GM21360 (cell line): Measurements from ENCODE around the gene OSBPL10.

Experiments
- ATAC-seq: cut with Tn5 transposase; IDR thresholded peaks from one replicate; pipeline ENCODE4 v1.9.1; 2021; ENCODE audit warnings: mild to moderate bottlenecking, moderate library complexity; ENCODE audit not compliant: unreplicated experiment

OSBPL10 gene

DNA sequence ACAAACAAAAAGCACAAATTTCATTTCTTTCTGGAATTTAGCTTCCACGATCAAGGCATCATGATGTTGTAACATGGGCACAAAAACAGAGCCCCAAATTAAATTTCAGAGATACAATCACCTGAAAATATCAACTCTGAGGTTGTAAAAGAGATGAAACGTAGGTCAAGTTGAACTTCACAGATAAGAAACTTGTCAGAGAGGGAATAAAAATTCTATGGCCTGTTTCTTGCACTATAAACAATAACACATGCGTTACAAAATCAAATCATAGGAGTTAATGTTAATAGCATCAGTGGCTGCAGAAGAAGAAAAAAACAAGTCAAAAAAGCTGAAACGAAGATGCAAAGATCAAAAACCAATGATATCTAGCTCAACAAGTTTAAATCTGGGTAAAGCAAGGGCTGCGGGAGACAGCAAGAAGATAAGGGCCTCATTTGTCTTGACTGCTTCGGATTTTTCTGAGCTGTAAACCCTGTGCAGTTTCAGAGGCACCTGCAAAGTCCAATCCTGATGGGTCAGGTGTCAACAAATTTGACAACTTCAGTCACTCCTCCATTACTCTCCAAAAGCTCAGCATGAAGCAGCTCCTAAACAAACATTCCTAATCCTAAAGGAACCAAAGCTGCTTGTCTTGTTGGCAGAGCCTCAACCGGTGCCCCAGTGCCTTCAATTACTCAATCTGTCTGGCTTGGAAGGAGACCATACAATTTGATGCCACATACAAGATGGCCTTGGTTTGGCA is 228.6 kb downstream of the OSBPL10 start:
- no peak for ATAC-seq

DNA sequence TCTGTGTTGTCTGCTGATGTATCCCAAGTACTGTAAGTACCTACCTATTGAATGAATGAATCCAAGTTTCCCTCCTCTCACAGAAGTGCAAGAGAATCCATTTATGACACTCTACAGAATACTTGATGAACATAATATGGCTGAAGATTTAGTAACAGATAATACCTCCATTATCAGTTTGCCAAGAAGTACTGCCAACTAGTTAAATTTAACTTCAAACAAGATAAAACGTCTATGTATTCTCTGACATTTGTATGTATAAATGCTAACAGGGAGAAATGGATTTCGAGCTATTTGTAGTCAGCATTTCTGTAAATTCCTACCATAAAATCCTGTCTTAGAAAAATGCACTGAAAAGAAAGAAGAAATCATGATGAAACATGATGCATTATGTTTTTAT is 230.7 kb downstream of the OSBPL10 start:
- no peak for ATAC-seq

DNA sequence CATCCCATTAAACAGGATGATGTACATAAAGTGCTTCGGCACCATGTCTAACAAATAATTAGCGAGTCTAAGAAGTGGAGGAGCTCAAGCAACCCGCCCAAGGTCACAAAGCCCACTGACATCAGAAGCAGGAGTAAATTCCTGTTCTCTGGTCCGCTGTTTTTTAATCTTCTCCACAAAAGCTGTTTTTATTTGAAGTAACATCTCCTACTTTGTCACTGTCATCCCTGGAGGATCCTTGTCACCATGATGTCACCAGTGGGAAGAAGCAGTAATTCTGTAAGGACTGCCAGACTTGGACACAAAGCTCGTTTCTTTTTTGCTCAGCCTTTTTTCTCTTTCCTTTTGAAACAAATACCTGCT is 232.1 kb downstream of the OSBPL10 start:
- no peak for ATAC-seq

DNA sequence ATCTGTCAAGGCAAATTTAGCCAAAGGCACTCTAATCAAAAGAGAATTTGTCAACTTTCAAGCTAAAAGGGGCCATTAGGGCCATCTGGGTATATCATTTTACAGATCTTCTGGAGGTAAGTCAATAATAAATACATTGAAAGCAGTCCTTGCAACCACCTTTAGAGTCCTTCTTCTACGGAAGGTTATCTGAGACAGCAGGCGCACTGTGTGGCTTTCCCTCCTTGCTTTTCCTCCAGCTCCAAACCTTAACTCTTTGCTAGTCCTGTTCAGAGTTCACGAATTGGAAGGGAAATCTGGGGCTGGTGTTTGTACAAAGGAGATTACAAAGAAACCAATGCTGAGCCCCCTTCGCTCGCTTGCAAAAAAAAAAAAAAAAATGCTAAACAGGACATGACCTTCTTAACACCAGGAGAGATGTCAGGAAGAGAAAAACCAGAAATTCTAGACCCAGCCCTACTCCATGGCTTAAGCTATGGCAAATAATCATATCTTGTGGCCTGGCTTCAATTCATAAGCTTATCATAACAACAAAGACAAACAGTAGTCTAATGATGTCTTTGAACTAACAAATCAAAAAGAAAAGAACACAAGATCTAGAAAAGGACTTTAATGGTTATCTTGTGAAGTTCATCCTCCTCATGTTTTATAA is 232.7 kb downstream of the OSBPL10 start:
- no peak for ATAC-seq

DNA sequence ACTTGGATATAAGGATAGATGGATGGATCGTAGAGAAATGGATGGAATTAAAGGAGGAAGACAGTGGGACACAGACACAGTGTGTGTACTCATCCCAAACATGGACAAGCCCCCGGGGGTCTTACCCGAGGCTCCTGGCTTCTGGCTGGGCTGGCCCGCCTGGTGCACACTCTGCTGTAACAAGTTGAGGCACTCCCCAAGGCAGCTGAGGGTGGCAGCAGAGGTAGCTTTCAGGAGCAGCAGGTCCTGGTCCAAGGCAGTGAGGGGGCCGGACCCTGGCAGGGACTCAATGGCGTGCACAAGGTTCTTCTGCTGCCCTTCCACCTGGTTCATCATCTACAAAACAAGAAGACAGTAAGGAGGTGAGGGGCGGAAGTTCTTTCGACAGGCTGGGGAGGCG is 233.3 kb downstream of the OSBPL10 start:
- ATAC-seq: no peak

DNA sequence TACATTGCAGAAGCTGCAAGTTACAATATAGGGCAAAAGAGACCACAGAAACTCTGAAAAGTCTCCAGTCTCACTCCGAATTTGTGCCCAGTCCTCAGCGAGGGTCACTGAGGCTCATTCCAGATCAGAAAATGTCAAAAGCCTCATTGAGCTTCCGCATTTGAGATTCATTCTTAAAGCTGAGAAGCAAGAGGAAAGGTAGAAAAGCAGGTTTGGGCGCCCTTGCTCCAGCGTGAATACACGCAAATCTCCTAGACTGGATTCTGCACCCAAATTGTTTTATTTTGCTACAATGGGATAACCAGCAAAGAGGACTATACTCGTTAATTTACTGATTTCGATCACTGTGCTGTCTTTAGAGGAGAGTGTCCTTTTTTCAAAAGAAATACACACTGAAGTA is 236.1 kb downstream of the OSBPL10 start:
- ATAC-seq: no peak

DNA sequence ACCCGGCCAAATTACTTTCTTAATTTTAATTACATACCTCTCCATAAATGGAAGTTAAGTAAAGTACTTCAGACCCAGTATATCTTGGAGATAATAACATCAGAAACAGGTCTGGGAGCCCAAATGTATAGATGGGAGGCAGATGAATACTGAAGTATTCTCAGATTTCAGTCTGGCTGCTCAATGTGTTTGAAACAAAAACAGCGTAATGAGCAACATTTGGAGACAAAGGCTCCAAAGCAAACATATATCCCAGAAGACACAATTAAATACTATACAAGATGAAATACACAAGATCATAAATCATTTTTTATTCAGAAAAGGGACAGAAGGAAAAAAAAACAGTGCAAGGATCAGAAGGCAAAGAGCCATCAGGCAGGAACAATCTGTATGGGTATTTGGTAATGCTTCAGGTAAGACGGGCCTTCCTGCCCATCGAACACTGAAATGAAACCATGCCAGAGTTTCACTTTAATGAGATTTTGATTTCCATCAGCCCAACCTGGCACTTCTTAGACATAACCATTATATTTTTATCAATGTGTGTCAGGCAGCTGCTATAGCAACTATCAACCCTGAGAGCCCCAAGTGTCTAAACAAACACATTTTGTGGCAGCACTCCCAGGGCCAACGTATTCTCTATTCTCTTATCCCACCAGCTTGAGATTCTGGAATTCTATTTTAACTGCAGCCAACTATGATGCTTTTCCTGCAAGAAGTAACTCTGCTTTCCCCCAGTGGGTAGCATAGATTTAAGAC is 237.6 kb downstream of the OSBPL10 start:
- ATAC-seq: no peak

DNA sequence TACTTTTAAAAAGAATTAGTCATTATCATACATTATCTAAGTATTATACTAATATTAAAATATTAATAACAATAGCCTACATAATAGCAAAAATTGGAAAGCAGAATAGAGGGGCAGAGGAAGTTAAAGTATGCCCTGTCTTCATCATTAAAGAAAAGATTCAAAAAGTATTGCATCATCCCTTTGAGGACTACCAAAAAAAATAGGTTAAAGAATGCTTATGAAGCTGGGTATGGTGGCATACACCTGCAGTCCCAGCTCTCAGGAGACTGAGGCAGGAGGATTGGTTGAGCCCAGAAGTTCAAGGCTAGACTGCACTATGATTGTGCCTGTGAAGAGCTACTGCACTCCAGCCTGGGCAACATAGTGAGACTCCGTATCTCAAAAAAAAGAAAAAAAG is 240.7 kb downstream of the OSBPL10 start:
- ATAC-seq: no peak

DNA sequence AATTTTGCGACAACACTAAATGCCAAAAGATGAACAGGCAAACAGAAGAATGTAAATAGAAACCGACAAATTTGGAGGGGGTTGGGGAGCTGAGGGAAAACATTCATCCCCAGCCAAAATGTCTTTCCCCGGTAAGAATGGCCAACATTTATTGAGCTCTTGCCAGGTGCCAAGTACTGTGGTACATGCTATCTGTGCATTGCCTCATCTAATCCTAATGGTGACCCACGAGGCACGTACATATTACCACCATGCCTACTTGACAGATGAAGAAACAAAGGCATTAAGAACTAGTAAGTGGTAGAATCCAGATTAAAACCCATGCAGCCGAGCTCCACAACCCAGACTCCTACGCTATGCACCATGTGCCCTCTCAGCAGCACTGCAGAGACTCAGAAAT is 242.7 kb downstream of the OSBPL10 start:
- ATAC-seq: no peak

DNA sequence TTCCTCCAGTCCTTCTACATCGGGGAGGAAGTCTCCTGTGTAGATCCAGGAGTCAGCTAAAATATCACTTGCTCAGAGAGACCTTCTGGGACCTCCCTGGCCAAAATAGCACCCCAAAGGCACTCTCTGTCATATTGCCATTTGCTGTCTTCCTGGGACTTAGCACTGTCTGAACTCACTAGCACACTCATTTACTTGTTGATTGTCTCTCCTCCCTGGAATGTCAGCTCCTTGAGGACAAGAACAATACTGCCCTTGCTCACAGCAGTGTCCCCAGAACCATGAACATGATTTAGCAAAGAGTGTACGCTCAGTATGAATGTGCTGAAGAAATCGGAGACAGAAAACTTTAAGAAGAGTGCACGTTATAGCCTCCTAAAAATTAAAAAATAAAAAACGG is 245.4 kb downstream of the OSBPL10 start:
- no peak for ATAC-seq

DNA sequence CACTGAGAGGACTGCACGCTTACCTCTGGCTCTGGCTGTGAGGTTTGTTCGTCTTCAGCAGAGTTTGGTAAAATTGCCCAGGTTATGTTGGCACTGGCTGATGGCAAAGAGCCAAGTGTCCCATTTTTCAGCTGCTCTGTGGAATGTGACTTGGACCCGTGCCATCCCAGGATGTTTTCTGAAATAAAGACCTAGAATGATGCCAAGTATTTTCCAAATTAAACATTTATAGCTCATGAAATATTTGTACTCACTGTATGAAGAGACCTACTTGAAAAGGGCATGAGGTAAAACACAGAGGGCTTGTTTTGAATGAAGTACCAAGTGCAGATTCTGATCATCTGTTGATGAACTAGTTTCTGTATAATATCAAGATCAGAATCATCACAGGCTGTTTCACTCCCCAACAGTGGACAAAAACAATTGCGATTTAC is 247.8 kb downstream of the OSBPL10 start:
- ATAC-seq: no peak

DNA sequence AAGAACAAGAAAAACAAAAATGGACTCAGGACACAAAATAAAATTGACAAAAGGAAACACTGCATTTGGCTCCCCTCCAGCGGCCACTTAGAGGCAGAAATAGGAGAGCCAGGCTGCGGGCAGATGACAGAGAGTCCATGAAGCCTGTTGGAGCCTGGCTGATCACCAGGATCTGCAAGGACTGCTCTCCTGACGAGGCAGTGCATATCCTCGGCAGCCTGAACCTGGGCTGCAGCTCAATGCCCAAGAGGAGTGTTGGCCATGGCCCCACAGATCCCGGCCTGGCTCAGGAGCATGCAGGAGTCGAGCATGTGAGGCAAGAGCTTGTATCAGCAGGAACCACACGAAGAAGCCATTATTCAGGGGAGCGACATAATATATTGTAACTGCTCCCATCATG is 248.5 kb downstream of the OSBPL10 start:
- no peak for ATAC-seq

DNA sequence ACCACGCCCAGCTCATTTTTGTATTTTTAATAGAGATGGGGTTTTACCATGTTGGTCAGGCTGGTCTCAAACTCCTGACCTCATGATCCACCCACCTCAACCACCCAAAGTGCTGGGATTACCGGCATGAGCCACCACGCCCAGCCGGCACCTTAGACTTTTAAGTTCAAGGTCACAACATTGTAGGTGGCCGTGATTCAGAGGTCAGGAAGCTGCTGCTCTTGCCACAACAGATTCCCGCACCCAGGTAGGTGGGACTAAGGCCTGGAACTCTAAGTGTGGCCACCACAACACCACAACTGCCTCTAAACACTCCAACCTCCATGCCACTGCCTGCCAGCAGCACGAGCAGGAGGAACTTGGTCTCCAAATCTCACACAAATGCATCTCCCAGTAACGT is 251.5 kb downstream of the OSBPL10 start:
- ATAC-seq: no peak

DNA sequence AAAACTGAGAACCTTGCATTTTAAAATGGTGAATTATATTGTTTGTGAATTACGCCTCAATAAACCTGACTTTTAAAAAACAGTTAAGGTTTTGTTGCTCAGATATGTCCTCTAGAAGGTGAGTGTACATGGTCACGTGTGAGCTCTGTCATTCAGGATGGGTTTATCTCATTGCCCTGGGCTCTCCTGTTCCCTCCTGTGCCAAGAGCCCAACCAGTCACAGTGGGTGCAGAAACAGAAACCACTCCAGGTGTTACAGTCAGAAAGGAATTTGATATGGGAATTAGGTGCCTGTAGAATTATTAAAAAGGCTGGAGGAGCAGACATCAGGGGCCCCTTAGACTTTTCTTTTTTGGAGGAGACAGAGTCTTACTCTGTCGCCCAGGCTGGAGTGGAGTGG is 252.0 kb downstream of the OSBPL10 start:
- ATAC-seq: no peak

DNA sequence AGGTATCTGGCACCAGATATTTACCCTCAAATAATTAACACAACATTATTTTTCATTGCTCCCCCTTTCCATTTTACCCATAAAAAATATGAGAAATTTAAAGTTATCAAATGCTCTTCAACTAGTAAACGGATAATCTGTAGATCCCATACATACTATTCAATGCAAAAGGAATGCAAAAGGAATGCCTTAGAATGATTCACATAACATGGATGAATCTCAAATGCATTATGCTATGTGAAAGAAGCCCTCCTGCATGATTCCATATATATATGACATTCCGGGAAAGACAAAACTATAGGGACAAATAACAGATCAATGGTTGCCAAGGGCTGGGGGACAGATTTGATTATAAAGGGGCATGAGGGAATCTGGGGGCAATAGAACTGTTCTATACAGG is 252.7 kb downstream of the OSBPL10 start:
- no peak for ATAC-seq

DNA sequence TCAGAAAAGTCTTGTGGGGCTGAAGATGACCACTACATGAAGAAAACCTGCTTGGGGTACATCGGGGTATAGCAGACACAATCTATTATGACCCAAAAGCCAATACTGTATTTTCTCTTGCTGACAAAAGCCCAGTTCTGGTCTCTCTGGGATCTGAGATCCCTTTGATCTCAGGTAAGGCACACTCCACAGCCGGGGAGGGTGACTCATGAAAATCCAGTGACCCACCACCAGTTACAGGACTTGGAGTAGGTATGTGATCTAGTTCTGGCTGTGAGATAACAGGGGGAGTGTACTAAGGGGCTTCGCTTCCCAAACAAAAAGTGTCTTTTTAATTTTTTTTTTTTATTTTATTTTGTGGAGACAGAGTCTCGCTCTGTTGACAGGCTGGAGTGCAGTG is 255.1 kb downstream of the OSBPL10 start:
- no peak for ATAC-seq

DNA sequence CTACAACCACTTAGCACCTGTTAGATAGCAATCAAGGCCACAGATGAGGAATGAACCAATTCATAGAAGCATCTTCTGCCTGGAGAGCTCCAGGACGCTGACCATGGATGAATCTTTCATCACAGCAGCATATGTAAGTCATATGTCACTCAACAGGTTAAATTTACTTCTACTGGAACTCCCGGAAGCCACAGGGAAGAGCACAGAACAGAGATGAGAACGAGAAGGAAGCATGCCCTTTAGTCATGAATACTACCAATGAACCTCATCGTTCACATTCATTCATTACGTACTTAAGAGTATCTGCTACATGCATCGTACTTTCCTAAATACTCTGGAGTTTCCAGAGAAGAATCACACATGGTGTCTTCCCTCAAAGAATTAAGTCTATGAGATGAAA is 255.5 kb downstream of the OSBPL10 start:
- ATAC-seq: no peak

DNA sequence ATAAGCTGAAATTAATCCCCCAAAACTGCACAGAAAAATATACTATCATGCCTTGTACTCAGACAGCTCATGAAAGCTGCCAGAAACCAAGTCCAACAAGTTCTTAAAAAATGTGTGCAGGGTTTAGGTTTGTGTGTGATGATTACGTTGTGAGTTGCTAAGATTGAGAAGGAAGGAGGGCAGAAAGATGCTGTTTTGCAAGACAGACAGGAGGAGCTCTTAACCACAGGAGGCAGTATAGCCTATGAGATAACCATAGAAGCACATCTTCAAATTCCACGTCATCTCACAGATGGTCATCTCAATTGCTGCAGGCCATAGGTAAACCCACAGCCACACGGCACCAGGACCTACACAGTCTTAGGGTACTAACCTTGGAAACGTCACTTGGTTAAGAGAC is 256.4 kb downstream of the OSBPL10 start:
- ATAC-seq: no peak

DNA sequence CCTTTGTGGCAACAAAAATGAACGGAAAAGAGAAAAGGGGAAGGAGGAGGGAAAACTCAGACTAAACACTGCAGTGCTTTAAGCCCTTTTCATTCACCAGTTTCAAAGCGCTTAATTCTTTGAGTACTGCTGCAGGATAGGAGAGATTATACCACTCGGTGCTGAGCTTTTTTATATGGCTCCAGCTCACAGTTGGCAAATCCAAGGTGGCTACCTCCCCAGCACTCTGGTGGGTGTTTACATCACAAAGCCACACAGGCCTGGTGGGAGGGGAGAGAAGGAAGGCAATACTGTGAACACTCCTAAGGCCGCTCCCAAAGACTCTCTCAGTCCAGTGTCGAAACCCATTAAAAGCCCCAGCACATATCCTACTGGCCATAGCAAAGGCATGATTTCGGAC is 256.9 kb downstream of the OSBPL10 start:
- ATAC-seq: no peak

DNA sequence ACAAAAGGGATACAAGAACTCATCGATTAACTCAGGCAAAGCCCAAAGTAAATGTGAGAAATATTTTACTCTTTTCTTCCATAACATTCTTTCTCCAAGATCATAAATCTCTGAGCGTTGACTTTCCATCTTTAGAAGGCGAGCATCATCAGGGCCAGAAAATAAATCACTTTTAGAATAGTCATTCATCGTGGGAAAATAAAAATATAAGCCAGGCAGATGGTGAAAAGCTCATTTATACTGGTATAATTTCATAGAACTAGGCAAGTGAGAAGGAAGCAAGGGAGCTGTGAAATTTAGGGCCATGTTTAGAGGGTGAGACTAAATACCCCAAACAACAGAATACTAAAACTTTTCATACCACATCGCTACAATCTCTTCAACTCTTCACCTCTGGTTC is 257.4 kb downstream of the OSBPL10 start:
- no peak for ATAC-seq

DNA sequence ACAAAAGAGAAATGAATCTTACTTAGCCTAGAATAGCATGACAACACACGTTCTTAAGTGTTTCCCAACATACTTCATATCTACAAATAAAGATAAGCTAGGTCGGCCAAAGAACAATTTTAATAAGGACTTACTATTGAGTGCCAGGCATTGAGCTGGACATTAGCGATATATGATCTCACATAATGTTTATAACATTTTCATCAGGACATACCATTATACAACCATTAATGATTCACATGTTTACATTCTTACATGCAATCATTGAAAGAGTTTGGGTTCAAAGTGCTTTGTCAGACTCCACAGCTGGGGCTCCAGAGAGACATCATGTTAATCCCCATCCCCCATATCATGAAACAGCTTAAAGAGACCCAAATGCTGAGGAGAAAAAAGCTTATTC is 259.4 kb downstream of the OSBPL10 start:
- ATAC-seq: no peak
